WERI-Rb-1 (cell line): Measurements from ENCODE around the gene DYSF.
"Not testable (repeated sequence)": the region's sequence is repeated elsewhere in the genome, so short reads cannot be mapped to it uniquely, and the experiment has no call there.

ENCODE experiments used
- DNase-seq: peaks from one replicate; pipeline ENCODE4 v3.0.0-alpha.2; 2020
- H3K27ac ChIP-seq: fragments of 250-450 bp; sonication (Bioruptor Pico); 2 replicates; pipeline ENCODE4 v1.5.1; 2020; ENCODE audit warnings: mild to moderate bottlenecking, moderate library complexity
- H3K27me3 ChIP-seq: fragments of 250-450 bp; sonication (Bioruptor Pico); 2 replicates; pipeline ENCODE4 v1.5.1; 2021; ENCODE audit warnings: mild to moderate bottlenecking, low read depth, moderate library complexity; ENCODE audit not compliant: insufficient read depth, severe bottlenecking
- H3K36me3 ChIP-seq: fragments of 250-450 bp; sonication (Bioruptor Pico); 2 replicates; pipeline ENCODE4 v1.5.1; 2020; ENCODE audit warnings: mild to moderate bottlenecking, moderate library complexity
- H3K4me3 ChIP-seq: 2 replicates; pipeline ENCODE4 v1.5.1; 2011; ENCODE audit warnings: low read depth, mild to moderate bottlenecking, control low read depth, low read length
- H3K9me3 ChIP-seq: fragments of 250-450 bp; sonication (Bioruptor Pico); 2 replicates; pipeline ENCODE4 v1.5.1; 2021; ENCODE audit warnings: mild to moderate bottlenecking, moderate library complexity; ENCODE audit not compliant: severe bottlenecking
- CTCF ChIP-seq: IDR thresholded peaks from 2 replicates; pipeline ENCODE4 v1.5.1; 2011; ENCODE audit warnings: low read depth, mild to moderate bottlenecking, control low read depth, inconsistent platforms, low read length

Gene DYSF

GRCh38 chr2:71646028-71646427 lies 192.7 kb downstream of the DYSF start:
- Histone ChIP-seq H3K9me3 (no peaks in the 10 kb centered on the region), H3K27ac (no peak overlapping the region), H3K4me3 (no peak overlapping the region), H3K27me3 (no peaks in the 10 kb centered on the region), H3K36me3 (no peaks in the 10 kb centered on the region)
- no peak for TF ChIP-seq CTCF
- DNase-seq, result no peak

- no peak for TF ChIP-seq CTCF
- Histone ChIP-seq H3K9me3 (no peaks in the 10 kb centered on the region), H3K36me3 (no peaks in the 10 kb centered on the region), H3K27me3 (no peaks in the 10 kb centered on the region), H3K4me3 (no peak overlapping the region), H3K27ac (no peak overlapping the region)
- DNase-seq, result no peak
Observed at GRCh38 chr2:71647356-71647755, 194.0 kb downstream of the DYSF start.

GRCh38 chr2:71655498-71655897 lies 202.1 kb downstream of the DYSF start:
- H3K27me3 ChIP-seq, result no peaks in the 10 kb centered on the region
- H3K9me3 ChIP-seq, result peaks cover 14% of the 10 kb centered on the region
- H3K27ac ChIP-seq, result no peak overlapping the region
- TF ChIP-seq CTCF, result no peak
- H3K4me3 ChIP-seq, result no peak overlapping the region
- no peaks in the 10 kb centered on the region for H3K36me3 ChIP-seq
- no peak for DNase-seq

- peaks cover 14% of the 10 kb centered on the region for H3K9me3 ChIP-seq
- DNase-seq, H3K27ac ChIP-seq, H3K36me3 ChIP-seq, H3K27me3 ChIP-seq, H3K4me3 ChIP-seq: not testable (repeated sequence)
Observed at GRCh38 chr2:71658256-71658655, 204.9 kb downstream of the DYSF start.

- TF ChIP-seq CTCF, result no peak
- Histone ChIP-seq H3K27ac (no peak overlapping the region), H3K36me3 (no peaks in the 10 kb centered on the region), H3K27me3 (no peaks in the 10 kb centered on the region), H3K9me3 (peaks cover 14% of the 10 kb centered on the region), H3K4me3 (no peak overlapping the region)
- DNase-seq, result no peak
Observed at GRCh38 chr2:71658771-71659170, 205.4 kb downstream of the DYSF start.

- Histone ChIP-seq H3K4me3 (no peak overlapping the region), H3K27ac (no peak overlapping the region), H3K9me3 (peaks cover 14% of the 10 kb centered on the region), H3K27me3 (no peaks in the 10 kb centered on the region), H3K36me3 (no peaks in the 10 kb centered on the region)
- TF ChIP-seq CTCF, result no peak
- DNase-seq, result no peak
Observed at GRCh38 chr2:71659868-71660518, 206.6 kb downstream of the DYSF start.
